ENCODE measurements around the gene MAD2L2.

DNA sequence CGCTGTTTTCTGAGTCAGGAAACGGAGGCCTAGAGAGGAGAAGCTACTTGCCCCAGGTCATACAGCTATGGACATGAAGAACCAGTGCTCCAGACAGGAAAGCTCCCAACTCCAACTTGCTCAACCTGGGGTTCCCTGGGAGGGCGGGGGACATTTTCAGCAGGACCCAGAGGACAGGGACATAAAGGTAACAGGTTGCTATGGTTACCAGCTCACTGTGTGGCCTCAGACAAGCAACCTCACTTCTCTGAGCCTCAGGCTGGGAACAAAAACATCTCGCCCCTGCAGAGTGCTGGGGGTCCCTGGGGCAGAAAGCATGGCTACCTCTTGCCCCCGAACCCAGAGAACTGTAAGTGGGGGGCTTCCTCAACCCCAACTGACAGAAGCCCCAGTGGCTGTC, 42.8 kb downstream of the MAD2L2 start:
- TF ChIP-seq, protein P1, sequence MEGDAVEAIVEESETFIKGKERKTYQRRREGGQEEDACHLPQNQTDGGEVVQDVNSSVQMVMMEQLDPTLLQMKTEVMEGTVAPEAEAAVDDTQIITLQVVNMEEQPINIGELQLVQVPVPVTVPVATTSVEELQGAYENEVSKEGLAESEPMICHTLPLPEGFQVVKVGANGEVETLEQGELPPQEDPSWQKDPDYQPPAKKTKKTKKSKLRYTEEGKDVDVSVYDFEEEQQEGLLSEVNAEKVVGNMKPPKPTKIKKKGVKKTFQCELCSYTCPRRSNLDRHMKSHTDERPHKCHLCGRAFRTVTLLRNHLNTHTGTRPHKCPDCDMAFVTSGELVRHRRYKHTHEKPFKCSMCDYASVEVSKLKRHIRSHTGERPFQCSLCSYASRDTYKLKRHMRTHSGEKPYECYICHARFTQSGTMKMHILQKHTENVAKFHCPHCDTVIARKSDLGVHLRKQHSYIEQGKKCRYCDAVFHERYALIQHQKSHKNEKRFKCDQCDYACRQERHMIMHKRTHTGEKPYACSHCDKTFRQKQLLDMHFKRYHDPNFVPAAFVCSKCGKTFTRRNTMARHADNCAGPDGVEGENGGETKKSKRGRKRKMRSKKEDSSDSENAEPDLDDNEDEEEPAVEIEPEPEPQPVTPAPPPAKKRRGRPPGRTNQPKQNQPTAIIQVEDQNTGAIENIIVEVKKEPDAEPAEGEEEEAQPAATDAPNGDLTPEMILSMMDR (conservative IDR thresholded peaks at IDR 0.05 in 1 of 2, IDR thresholded peaks at IDR 0.05 in 1 of 2; ENCODE audit: extremely low read depth in 1 of 2, insufficient read depth in 1 of 2, low read depth in 1 of 2, low read length in 2 of 2): no peak
- no peak for TF ChIP-seq EZH2 (IDR thresholded peaks at IDR 0.05; ENCODE audit: borderline replicate concordance, low read length)

Measured in mammary epithelial cell (primary cell).